Vagina (tissue), 2 donors: ENCODE results near the gene FAM120B. TPM values are rescaled to one million over a fixed set of nuclear protein-coding genes. Genes with fewer than 3 reads are reported as not detected.
A peak's percentile ranks its signal among the peaks of the same experiment; 100 is the strongest.

ENCODE experiments used
- DNase-seq, 2 donors: peaks; one replicate each; pipeline ENCODE4 v3.0.0-alpha.2; 2017; ENCODE audit errors: extremely low spot score in 2 of 2
- H3K27ac ChIP-seq: fragments of 200-600 bp; sonication (generic); one replicate; pipeline ENCODE4 v1.5.1; 2019
- H3K27me3 ChIP-seq: fragments of 200-600 bp; sonication (generic); one replicate; pipeline ENCODE4 v1.5.1; 2019
- H3K36me3 ChIP-seq, 2 donors: fragments of 200-600 bp; sonication (generic); one replicate each; pipeline ENCODE4 v1.5.1; 2017 to 2019
- H3K4me1 ChIP-seq: fragments of 200-600 bp; sonication (generic); one replicate; pipeline ENCODE4 v1.5.1; 2019
- H3K4me3 ChIP-seq, 2 donors: fragments of 200-600 bp; sonication (generic); 1 replicate in 1 of 2; 2 replicates in 1 of 2; pipeline ENCODE4 v1.5.1; 2016 to 2019
- H3K9me3 ChIP-seq: fragments of 200-600 bp; sonication (generic); one replicate; pipeline ENCODE4 v1.5.1; 2019
- POLR2A ChIP-seq, 2 donors: fragments of 450-650 bp; IDR thresholded peaks; one replicate each; pipeline ENCODE4 v1.6.1; 2017; ENCODE audit warnings: antibody characterized with exemption in 2 of 2, mild to moderate bottlenecking in 2 of 2, moderate library complexity in 2 of 2
- POLR2AphosphoS5 ChIP-seq, 2 donors: sonication (generic); formaldehyde crosslinking; IDR thresholded peaks; one replicate each; pipeline ENCODE4 v1.9.0; 2017; ENCODE audit warnings: antibody characterized with exemption in 2 of 2, mild to moderate bottlenecking in 2 of 2, low read depth in 1 of 2; ENCODE audit not compliant: insufficient read depth in 1 of 2
- intact Hi-C: fragments of 100-400 bp; cut with DNase I; formaldehyde crosslinking; loops from one replicate; pipeline ENCODE4 v1.15.1; 2023
- total RNA-seq: library from RNA; depleted of rRNA; stranded (reverse); fragments of >200 nt; gene quantifications from one replicate; pipeline ENCODE4 v1.2.3, GENCODE V29; 2016
- TF ChIP-seq, protein P1 (sequence below), 3 experiments: fragments of 450-650 bp in 2 of 3; fragments of 200-600 bp in 1 of 3; sonication (generic) in 1 of 3; IDR thresholded peaks; one replicate each; pipeline ENCODE4 v1.5.1; 2017 to 2019; ENCODE audit warnings: antibody characterized with exemption in 3 of 3, mild to moderate bottlenecking in 2 of 3, moderate library complexity in 2 of 3

The FAM120B gene
- total RNA-seq, 1 donor from 2014 or later, result 34.6 TPM

GRCh38 chr6:170421921-170422320, 115.4 kb downstream of the FAM120B start:
- Histone ChIP-seq H3K9me3 (no peaks in the 10 kb centered on the region), H3K4me1 (no peaks in the 10 kb centered on the region), H3K36me3 (no peaks in the 10 kb centered on the region), H3K4me3 (no peak overlapping the region), H3K27me3 (no peaks in the 10 kb centered on the region), H3K27ac (no peak overlapping the region)
- no peak for TF ChIP-seq POLR2AphosphoS5 (IDR thresholded peaks at IDR 0.05; ENCODE audit: insufficient read depth in 1 of 2, low read depth in 1 of 2)
- intact Hi-C loops, result no loop called here
- peak; percentile 64 to 67 for DNase-seq

DNA sequence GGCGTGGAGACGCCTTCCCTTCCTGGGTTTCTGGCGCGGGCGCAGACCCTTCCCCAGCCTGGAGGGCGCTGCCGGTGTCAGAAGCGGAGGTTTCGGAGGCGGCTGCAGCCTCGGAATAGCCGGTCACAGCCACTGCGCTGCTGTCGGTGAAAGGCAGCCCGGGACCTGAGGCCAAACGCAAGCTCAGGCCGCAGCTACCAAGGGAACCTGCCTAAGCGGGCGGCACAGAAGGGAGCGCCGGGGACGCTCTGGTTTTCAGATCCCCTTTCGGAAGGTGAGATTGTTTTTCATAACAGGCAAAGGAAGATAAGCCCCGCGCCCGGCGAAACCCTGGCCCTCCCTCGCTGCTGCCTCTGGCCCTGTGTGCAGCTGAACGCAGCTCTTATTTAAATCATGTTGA, 116.5 kb downstream of the FAM120B start:
- Histone ChIP-seq H3K36me3 (no peaks in the 10 kb centered on the region), H3K9me3 (no peaks in the 10 kb centered on the region), H3K4me3 (no peak overlapping the region), H3K4me1 (no peaks in the 10 kb centered on the region), H3K27me3 (no peaks in the 10 kb centered on the region), H3K27ac (no peak overlapping the region)
- peak; percentile 49 to 84 for DNase-seq
- intact Hi-C loops, result no loop called here
- TF ChIP-seq, protein P1, sequence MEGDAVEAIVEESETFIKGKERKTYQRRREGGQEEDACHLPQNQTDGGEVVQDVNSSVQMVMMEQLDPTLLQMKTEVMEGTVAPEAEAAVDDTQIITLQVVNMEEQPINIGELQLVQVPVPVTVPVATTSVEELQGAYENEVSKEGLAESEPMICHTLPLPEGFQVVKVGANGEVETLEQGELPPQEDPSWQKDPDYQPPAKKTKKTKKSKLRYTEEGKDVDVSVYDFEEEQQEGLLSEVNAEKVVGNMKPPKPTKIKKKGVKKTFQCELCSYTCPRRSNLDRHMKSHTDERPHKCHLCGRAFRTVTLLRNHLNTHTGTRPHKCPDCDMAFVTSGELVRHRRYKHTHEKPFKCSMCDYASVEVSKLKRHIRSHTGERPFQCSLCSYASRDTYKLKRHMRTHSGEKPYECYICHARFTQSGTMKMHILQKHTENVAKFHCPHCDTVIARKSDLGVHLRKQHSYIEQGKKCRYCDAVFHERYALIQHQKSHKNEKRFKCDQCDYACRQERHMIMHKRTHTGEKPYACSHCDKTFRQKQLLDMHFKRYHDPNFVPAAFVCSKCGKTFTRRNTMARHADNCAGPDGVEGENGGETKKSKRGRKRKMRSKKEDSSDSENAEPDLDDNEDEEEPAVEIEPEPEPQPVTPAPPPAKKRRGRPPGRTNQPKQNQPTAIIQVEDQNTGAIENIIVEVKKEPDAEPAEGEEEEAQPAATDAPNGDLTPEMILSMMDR (IDR thresholded peaks at IDR 0.05), result no peak
- no peak for TF ChIP-seq POLR2AphosphoS5 (IDR thresholded peaks at IDR 0.05; ENCODE audit: insufficient read depth in 1 of 2, low read depth in 1 of 2)
- no peak for TF ChIP-seq POLR2A (IDR thresholded peaks at IDR 0.05)

GRCh38 chr6:170423814-170424603, 117.5 kb downstream of the FAM120B start:
- intact Hi-C loops, result no loop called here
- Histone ChIP-seq H3K4me1 (no peaks in the 10 kb centered on the region), H3K27ac (no peak overlapping the region), H3K4me3 (no peak overlapping the region), H3K27me3 (no peaks in the 10 kb centered on the region), H3K9me3 (no peaks in the 10 kb centered on the region), H3K36me3 (no peaks in the 10 kb centered on the region)
- peak; percentile 54 to 74 for DNase-seq
- TF ChIP-seq POLR2AphosphoS5 (IDR thresholded peaks at IDR 0.05; ENCODE audit: insufficient read depth in 1 of 2, low read depth in 1 of 2) (no peak), POLR2A (IDR thresholded peaks at IDR 0.05) (no peak)
- TF ChIP-seq, protein P1 (IDR thresholded peaks at IDR 0.05), result no peak

GRCh38 chr6:170424604-170425126, 118.1 kb downstream of the FAM120B start:
- intact Hi-C loops, result no loop called here
- Histone ChIP-seq H3K27me3 (no peaks in the 10 kb centered on the region), H3K4me3 (no peak overlapping the region), H3K36me3 (no peaks in the 10 kb centered on the region), H3K4me1 (no peaks in the 10 kb centered on the region), H3K27ac (no peak overlapping the region), H3K9me3 (no peaks in the 10 kb centered on the region)
- TF ChIP-seq POLR2A (IDR thresholded peaks at IDR 0.05) (no peak), POLR2AphosphoS5 (IDR thresholded peaks at IDR 0.05; ENCODE audit: insufficient read depth in 1 of 2, low read depth in 1 of 2) (no peak)
- TF ChIP-seq, protein P1 (IDR thresholded peaks at IDR 0.05), result no peak
- DNase-seq, result peak; percentile 55 to 72

DNA sequence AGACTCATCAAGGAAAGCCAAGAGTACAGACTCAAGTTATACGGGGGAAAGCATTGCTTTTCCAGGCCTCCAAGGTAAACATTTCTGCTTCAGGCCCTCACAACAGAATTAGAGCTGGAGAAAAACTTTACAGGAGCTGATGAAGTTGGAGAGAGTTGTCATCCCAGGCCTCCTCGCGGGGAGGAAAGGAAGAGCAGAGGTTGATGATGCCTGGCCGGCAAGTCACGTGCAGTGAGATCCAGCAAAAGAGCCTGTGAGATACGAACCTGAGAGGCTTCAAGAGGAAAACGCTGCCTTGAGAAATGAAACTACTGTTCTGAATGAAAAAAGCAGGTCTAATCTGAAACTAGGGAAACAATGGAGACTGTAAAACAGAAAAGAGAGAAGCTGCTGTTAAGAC, 122.9 kb downstream of the FAM120B start:
- Histone ChIP-seq H3K27ac (no peak overlapping the region), H3K4me1 (no peaks in the 10 kb centered on the region), H3K27me3 (no peaks in the 10 kb centered on the region), H3K36me3 (no peaks in the 10 kb centered on the region), H3K4me3 (no peak overlapping the region), H3K9me3 (no peaks in the 10 kb centered on the region)
- intact Hi-C loops, result no loop called here
- DNase-seq, result peak; percentile 19 to 58
- TF ChIP-seq POLR2AphosphoS5 (IDR thresholded peaks at IDR 0.05; ENCODE audit: insufficient read depth in 1 of 2, low read depth in 1 of 2), result no peak
- no peak for TF ChIP-seq POLR2A (IDR thresholded peaks at IDR 0.05)
- TF ChIP-seq, protein P1 (IDR thresholded peaks at IDR 0.05), result no peak
